DND-41 (cell line): Measurements from ENCODE around the gene RAD51AP1.

Experiments
- CTCF ChIP-seq: IDR thresholded peaks from 2 replicates; pipeline ENCODE4 v1.5.1; 2012; ENCODE audit warnings: borderline replicate concordance, low read length, moderate library complexity, mild to moderate bottlenecking; ENCODE audit not compliant: poor library complexity, severe bottlenecking; ENCODE audit errors: extremely low read depth
- EZH2 ChIP-seq: IDR thresholded peaks from 3 replicates; pipeline ENCODE4 v1.6.1; 2012; ENCODE audit warnings: borderline replicate concordance, low read depth, mild to moderate bottlenecking, moderate library complexity, low read length, inconsistent platforms; ENCODE audit not compliant: severe bottlenecking

- TF ChIP-seq CTCF (no peak), EZH2 (no peak)
These were observed 57.2 kb downstream of the RAD51AP1 start for GRCh38 chr12:4595881-4596280.
